Right lobe of liver (tissue), 6 donors: ENCODE results near the gene MYH9. TPM values are rescaled to one million over a fixed set of nuclear protein-coding genes. Genes with fewer than 3 reads are reported as not detected.

Source experiments
- ATAC-seq, 4 donors: fragments of 200-7000 bp; cut with Tn5 transposase; one replicate each; pipeline ENCODE4 v1.9.1; 2020; ENCODE audit warnings: mild to moderate bottlenecking in 4 of 4, moderate library complexity in 4 of 4
- DNase-seq, 3 donors: peaks; one replicate each; pipeline ENCODE4 v3.0.0-alpha.2; 2020
- H3K27ac ChIP-seq, 3 donors: fragments of 200-600 bp; one replicate each; pipeline ENCODE4 v1.8.0; 2022
- H3K27me3 ChIP-seq, 2 donors: fragments of 200-600 bp; one replicate each; pipeline ENCODE4 v1.8.0; 2022
- H3K36me3 ChIP-seq, 4 donors: fragments of 200-600 bp; sonication (generic) in 1 of 4; one replicate each; pipeline versions ENCODE4 v1.5.1 to v1.8.0; 2017 to 2022; ENCODE audit warnings: control low read depth in 1 of 4
- H3K4me1 ChIP-seq, 4 donors: fragments of 200-600 bp; sonication (generic) in 1 of 4; one replicate each; pipeline versions ENCODE4 v1.5.1 to v1.8.0; 2017 to 2022; ENCODE audit warnings: control low read depth in 1 of 4
- H3K4me3 ChIP-seq, 3 donors: fragments of 200-600 bp; one replicate each; pipeline ENCODE4 v1.8.0; 2022
- H3K9me3 ChIP-seq, 4 donors: fragments of 200-600 bp; sonication (generic) in 1 of 4; one replicate each; pipeline versions ENCODE4 v1.5.1 to v1.8.0; 2017 to 2022; ENCODE audit warnings: control low read depth in 1 of 4
- CTCF ChIP-seq, 4 donors: fragments of 200-600 bp in 3 of 4; fragments of 450-650 bp in 1 of 4; IDR thresholded peaks; one replicate each; pipeline versions ENCODE4 v1.5.1 to v1.8.0; 2016 to 2022; ENCODE audit warnings: antibody characterized with exemption in 4 of 4, mild to moderate bottlenecking in 2 of 4
- POLR2A ChIP-seq: fragments of 450-650 bp; IDR thresholded peaks from one replicate; pipeline ENCODE4 v1.6.1; 2017; ENCODE audit warnings: antibody characterized with exemption, mild to moderate bottlenecking
- WGBS: methylation state at CpG from one replicate; pipeline ENCODE4 v1.1.6; 2018; ENCODE audit warnings: low coverage, low lambda C conversion rate; ENCODE audit not compliant: insufficient coverage; ENCODE audit errors: missing lambda C conversion rate; 5-methylcytosine and 5-hydroxymethylcytosine counted together
- intact Hi-C, 2 donors: fragments of 100-400 bp; cut with DNase I; formaldehyde crosslinking; loops; one replicate each; pipeline versions ENCODE4 v1.11.2 to v1.14.1; 2022
- total RNA-seq, 6 experiments: library from RNA; depleted of rRNA in 2 of 6; stranded (reverse); fragments of >200 nt in 2 of 6; fragmentation: NEBNext Ultra II Directional in 3 of 6; extraction: Animal tissue kit (Norgen Biotek cat#: 25700) in 3 of 6; gene quantifications; one replicate each; pipeline versions ENCODE4 v1.1.0 to v1.2.4, GENCODE V29; 2016 to 2023
- donor health status: DM: no; HTN: yes; CAD: no.
- donor health status: DM: no; HTN: no; CAD: no.
- donor health status: DM: no; HTN: no; CAD: no.
- donor health status: DM: no; HTN: yes; CAD: no.
- donor health status: DM: no; HTN: yes; CAD: no.

MYH9 gene
- total RNA-seq, 6 experiments from 2014 or later: 168 to 435 (median 222) TPM

DNA sequence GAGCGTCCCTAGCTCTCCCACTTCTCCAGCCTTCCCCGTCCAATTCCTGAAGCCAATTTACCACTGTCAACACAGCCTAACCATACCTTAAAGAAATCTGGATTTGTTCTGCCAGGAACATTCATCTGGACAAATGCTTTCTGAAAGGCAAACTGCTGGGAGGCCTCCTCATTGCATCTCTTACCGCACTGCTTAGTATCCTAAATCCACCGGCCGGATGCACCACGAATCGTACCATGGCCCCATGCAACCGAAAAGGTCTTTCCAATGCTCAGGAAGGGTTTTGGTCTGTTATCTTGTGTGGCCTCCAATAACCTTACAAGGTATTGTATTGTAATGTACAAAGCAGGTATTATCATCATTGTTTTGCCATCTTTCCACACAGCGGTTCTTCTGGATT is 57.6 kb downstream of the MYH9 start:
- Histone ChIP-seq H3K9me3 (no peaks in the 10 kb centered on the region), H3K27ac (peak overlapping the region; percentile 54 to 88 (median 71)), H3K27me3 (no peaks in the 10 kb centered on the region), H3K4me1 (peaks cover 0 to 50% (median 15%) of the 10 kb centered on the region in 4 donors), H3K4me3 (no peak overlapping the region), H3K36me3 (peaks cover 9 to 67% (median 18%) of the 10 kb centered on the region in 4 donors)
- intact Hi-C loops: no loop called here
- DNase-seq (no peak), ATAC-seq (no peak)
- TF ChIP-seq POLR2A (no peak), CTCF (IDR thresholded peaks at IDR 0.05) (no peak)
- WGBS: 92% methylated on average over 8 of the region's 9 CpGs

DNA sequence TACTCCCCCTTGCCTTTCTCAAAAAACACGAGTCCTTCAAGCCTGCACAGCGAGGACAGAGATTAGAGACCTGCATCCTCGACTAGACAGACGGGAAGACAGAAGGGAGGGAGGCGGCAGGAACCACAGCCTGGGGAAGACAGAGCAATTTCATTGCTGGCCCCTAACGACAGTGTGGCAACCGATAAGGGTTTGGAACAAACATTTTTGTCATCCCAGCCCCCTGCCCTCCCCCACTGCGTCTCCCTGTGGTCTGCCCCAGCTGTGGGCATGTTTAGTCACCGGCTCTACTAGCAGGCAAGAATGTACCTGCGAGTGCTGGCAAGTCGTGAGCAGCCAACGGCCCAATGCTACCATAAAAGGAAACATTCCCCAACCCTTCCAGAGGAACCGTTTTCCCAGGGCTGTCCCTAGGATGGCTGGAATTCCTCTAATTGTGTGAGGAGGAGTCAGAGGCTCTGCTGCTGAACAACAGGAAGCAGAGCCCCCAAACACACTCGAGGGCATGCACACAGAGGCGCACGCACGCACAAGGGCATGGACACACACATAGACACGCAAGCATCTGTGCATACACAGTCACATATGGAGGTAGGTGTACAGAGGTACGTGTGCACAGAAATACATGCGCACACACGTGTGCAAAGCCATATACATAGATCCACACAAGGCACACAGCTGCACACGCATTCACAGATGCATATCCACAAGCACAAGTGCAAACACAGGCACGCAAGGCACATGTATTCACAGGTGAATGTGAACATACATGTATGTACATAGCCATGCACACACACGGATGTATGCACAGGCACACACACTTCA is 58.3 kb downstream of the MYH9 start:
- intact Hi-C loops: no loop called here
- ATAC-seq: peak; percentile 7 to 40 (median 16)
- no peaks in the 10 kb centered on the region for H3K9me3 ChIP-seq
- no peaks in the 10 kb centered on the region for H3K27me3 ChIP-seq
- TF ChIP-seq CTCF (IDR thresholded peaks at IDR 0.05) (no peak), POLR2A (no peak)
- WGBS: 38% methylated on average over 15 of the region's 24 CpGs
- H3K36me3 ChIP-seq: peaks cover 9 to 66% (median 20%) of the 10 kb centered on the region in 4 donors
- peak in 1 of 3 donors; percentile 51 for DNase-seq
- H3K4me3 ChIP-seq: no peak overlapping the region
- peaks cover 0 to 54% (median 17%) of the 10 kb centered on the region in 4 donors for H3K4me1 ChIP-seq
- peak overlapping the region; percentile 71 to 88 (median 71) for H3K27ac ChIP-seq

- ATAC-seq: peak in 1 of 4 donors; percentile 1
- DNase-seq: no peak
- Histone ChIP-seq H3K4me3 (no peak overlapping the region), H3K4me1 (peaks cover 0 to 61% (median 20%) of the 10 kb centered on the region in 4 donors), H3K27me3 (no peaks in the 10 kb centered on the region), H3K9me3 (no peaks in the 10 kb centered on the region), H3K27ac (peak overlapping the region; percentile 71 to 76 (median 71)), H3K36me3 (peaks cover 9 to 67% (median 24%) of the 10 kb centered on the region in 4 donors)
- intact Hi-C loops: no loop called here
- TF ChIP-seq CTCF (IDR thresholded peaks at IDR 0.05) (peak in 1 of 4 donors; percentile 2), POLR2A (no peak)
- 83% methylated on average over 9 of the region's 23 CpGs for WGBS
Measured at GRCh38 chr22:36328635-36329253, 59.0 kb downstream of the MYH9 start.

DNA sequence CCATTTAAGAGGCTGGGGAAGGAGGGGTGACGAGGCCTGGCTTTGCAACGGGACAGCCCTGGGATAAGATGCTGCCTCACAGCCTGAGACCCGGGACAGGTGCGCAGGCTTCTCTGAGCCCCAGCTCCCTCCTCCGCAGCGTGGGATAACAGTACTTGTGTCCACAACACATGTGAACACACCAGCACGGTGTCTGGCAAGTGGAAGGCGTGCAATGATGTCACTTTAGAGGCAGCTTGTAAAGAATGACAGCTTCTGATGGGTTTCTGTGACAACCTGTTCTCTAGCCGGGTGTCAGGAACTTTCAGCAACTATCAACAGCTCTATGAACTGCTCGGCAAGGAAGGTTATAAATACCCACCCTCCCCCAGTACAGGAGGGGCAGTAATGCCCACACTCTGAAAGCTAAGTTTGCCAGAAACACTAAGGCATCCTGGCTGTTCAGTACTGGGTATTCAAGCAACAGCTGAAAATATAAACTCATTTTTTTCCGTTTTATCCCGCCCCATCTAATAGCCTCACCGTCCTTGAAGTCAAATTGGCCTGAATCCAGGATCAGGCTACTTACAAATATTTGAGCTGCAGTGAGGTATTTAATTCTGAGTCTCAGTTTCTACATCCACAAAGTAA is 59.7 kb downstream of the MYH9 start:
- WGBS: 67% methylated on average over 10 of the region's 13 CpGs
- Histone ChIP-seq H3K36me3 (peaks cover 9 to 63% (median 26%) of the 10 kb centered on the region in 4 donors), H3K27me3 (no peaks in the 10 kb centered on the region), H3K27ac (peak overlapping the region; percentile 71 to 76 (median 71)), H3K4me1 (peaks cover 0 to 62% (median 22%) of the 10 kb centered on the region in 4 donors), H3K9me3 (no peaks in the 10 kb centered on the region), H3K4me3 (no peak overlapping the region)
- ATAC-seq (no peak), DNase-seq (no peak)
- no peak for TF ChIP-seq POLR2A
- no peak for TF ChIP-seq CTCF (IDR thresholded peaks at IDR 0.05)
- intact Hi-C loops: no loop called here
